GM18867 (cell line): ENCODE measurements around the gene XIRP2.
"Not testable (repeated sequence)": the region's sequence is repeated elsewhere in the genome, so short reads cannot be mapped to it uniquely, and the experiment has no call there.

ENCODE experiments used
- ATAC-seq: cut with Tn5 transposase; IDR thresholded peaks from one replicate; pipeline ENCODE4 v1.9.1; 2021; ENCODE audit warnings: mild to moderate bottlenecking, moderate library complexity; ENCODE audit not compliant: unreplicated experiment

The XIRP2 gene

GRCh38 chr2:167187978-167188967 lies 300.0 kb downstream of the XIRP2 start:
- no peak for ATAC-seq

GRCh38 chr2:167190053-167190452 lies 301.8 kb downstream of the XIRP2 start:
- no peak for ATAC-seq

- no peak for ATAC-seq
Observed at GRCh38 chr2:167191588-167191987, 303.3 kb downstream of the XIRP2 start.

- no peak for ATAC-seq
Observed at GRCh38 chr2:167192833-167193232, 304.6 kb downstream of the XIRP2 start.

- no peak for ATAC-seq
Observed at GRCh38 chr2:167196461-167197252, 308.4 kb downstream of the XIRP2 start.

GRCh38 chr2:167198009-167198408 lies 309.7 kb downstream of the XIRP2 start:
- ATAC-seq, result no peak

GRCh38 chr2:167198576-167198975 lies 310.3 kb downstream of the XIRP2 start:
- no peak for ATAC-seq

GRCh38 chr2:167200019-167200418 lies 311.7 kb downstream of the XIRP2 start:
- ATAC-seq, result no peak

GRCh38 chr2:167209784-167210183 lies 321.5 kb downstream of the XIRP2 start:
- no peak for ATAC-seq

- peak; percentile 93 for ATAC-seq
Observed at GRCh38 chr2:167212014-167212648, 323.9 kb downstream of the XIRP2 start.

GRCh38 chr2:167215595-167215994 lies 327.3 kb downstream of the XIRP2 start:
- no peak for ATAC-seq

GRCh38 chr2:167237478-167237877 lies 349.2 kb downstream of the XIRP2 start:
- no peak for ATAC-seq

- no peak for ATAC-seq
Observed at GRCh38 chr2:167240671-167241070, 352.4 kb downstream of the XIRP2 start.

- no peak for ATAC-seq
Observed at GRCh38 chr2:167249197-167249596, 360.9 kb downstream of the XIRP2 start.

- ATAC-seq, result no peak
Observed at GRCh38 chr2:167253025-167253424, 364.7 kb downstream of the XIRP2 start.

GRCh38 chr2:167254721-167255120 lies 366.4 kb downstream of the XIRP2 start:
- ATAC-seq, result no peak

- ATAC-seq, result no peak
Observed at GRCh38 chr2:167258712-167259111, 370.4 kb downstream of the XIRP2 start.

GRCh38 chr2:167264380-167264779 lies 376.1 kb downstream of the XIRP2 start:
- ATAC-seq, result no peak

- no peak for ATAC-seq
Observed at GRCh38 chr2:167265004-167265403, 376.7 kb downstream of the XIRP2 start.

- no peak for ATAC-seq
Observed at GRCh38 chr2:167265722-167266121, 377.4 kb downstream of the XIRP2 start.

- not testable (repeated sequence) for ATAC-seq
Observed at GRCh38 chr2:167268245-167268644, 380.0 kb downstream of the XIRP2 start.
